Measurements from ENCODE around the gene MYO15B.

The MYO15B gene

DNA sequence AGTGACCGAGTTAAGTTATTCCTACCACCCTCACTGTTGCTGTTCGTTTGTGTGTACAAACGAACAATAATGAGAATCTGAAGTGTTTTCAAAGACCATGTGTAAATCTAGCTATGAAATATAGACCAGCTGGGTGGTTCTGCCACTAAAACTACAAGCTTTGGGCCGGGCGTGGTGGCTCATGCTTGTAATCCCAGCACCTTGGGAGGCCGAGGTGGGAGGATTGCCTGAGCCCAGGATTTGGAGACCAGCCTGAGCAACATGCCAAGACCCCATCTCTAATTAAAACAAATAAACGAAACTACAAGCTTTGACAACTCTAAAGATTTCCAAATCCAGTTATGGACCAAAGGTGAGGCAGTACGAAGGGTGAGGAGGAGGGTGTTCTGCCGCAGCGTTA, 78.4 kb downstream of the MYO15B start:
- no peak for DNase-seq (ENCODE audit: low read depth)
- peak overlapping the region; percentile 99 for H3K4me3 ChIP-seq (ENCODE audit: control insufficient read depth, low read depth, low read length)
- TF ChIP-seq, protein P1, sequence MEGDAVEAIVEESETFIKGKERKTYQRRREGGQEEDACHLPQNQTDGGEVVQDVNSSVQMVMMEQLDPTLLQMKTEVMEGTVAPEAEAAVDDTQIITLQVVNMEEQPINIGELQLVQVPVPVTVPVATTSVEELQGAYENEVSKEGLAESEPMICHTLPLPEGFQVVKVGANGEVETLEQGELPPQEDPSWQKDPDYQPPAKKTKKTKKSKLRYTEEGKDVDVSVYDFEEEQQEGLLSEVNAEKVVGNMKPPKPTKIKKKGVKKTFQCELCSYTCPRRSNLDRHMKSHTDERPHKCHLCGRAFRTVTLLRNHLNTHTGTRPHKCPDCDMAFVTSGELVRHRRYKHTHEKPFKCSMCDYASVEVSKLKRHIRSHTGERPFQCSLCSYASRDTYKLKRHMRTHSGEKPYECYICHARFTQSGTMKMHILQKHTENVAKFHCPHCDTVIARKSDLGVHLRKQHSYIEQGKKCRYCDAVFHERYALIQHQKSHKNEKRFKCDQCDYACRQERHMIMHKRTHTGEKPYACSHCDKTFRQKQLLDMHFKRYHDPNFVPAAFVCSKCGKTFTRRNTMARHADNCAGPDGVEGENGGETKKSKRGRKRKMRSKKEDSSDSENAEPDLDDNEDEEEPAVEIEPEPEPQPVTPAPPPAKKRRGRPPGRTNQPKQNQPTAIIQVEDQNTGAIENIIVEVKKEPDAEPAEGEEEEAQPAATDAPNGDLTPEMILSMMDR (conservative IDR thresholded peaks at IDR 0.05; ENCODE audit: control insufficient read depth, insufficient read depth, low read depth, low read length) = no peak

DNA sequence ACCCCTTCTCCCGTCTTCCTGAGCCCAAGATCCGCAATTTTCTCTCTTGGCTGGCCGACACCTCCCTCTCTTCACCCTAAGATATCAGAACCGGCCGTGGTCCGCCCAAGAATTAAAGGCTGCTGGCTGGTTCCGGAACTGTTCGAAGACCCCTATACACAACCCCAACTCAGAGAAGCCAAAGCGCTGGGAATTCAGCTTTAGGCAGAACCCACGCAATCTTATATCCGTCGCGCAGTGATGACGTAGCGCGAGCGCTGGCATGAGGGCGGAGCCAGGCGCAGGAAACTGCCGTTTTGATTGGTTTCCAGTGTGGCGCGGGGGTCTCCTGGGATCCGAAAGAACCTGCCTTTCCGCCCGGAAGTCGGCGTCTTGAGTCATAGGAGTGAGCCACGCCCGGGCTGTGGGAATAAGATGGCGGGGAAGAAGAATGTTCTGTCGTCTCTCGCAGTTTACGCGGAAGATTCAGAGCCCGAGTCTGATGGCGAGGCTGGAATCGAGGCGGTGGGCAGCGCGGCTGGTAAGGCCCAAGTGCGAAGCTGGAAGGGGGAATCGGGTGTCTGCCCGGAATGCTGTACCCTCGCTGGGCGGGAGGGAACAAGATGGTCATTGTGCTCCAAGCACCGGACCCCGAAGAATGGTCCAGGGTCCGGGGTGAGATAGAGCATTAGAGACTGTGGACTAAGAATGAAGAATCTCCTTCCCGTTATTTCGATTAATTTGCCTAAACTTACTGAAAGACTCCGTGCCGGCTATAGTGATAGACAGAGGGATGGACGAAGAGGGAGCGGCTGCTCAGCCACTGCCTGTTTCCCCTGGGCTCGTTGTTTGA, 79.6 kb downstream of the MYO15B start, which contains the start of the genes RECQL5 and SAP30BP:
RECQL5 (minus strand) TSS at position 196 of the 832 bp plus-strand sequence. CDS start 597 bp downstream, outside the sequence.
SAP30BP (plus strand) TSS at position 380 of the 832 bp plus-strand sequence; CDS start at position 415, 35 bp downstream.
- peak within 1 kb of the TSS; percentile 99 for H3K4me3 ChIP-seq (ENCODE audit: control insufficient read depth, low read depth, low read length)
- TF ChIP-seq, protein P1 (conservative IDR thresholded peaks at IDR 0.05; ENCODE audit: control insufficient read depth, insufficient read depth, low read depth, low read length) = no peak
- DNase-seq (ENCODE audit: low read depth) = peak; percentile 98

DNA sequence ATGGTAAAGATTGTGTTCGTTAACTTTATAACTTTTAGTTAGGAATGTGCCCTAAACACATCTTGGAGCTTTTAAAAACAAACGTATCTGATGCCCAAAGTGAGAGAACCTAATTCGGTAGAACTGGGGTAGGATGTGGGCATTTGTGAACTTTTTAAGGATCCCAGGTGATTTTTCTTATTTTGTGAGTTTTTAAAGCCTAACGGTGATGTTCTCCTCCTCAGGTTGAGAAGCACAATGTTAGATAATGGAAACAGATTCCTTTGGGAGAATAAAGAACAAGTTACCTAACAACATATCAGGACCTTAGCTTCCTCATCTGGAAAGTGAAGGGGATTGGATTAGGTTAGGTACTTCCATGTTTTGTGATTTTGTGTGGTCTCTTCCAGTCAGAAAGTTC, 80.2 kb downstream of the MYO15B start:
- no peak for DNase-seq (ENCODE audit: low read depth)
- TF ChIP-seq, protein P1 (conservative IDR thresholded peaks at IDR 0.05; ENCODE audit: control insufficient read depth, insufficient read depth, low read depth, low read length) = no peak
- peak overlapping the region; percentile 99 for H3K4me3 ChIP-seq (ENCODE audit: control insufficient read depth, low read depth, low read length)

DNA sequence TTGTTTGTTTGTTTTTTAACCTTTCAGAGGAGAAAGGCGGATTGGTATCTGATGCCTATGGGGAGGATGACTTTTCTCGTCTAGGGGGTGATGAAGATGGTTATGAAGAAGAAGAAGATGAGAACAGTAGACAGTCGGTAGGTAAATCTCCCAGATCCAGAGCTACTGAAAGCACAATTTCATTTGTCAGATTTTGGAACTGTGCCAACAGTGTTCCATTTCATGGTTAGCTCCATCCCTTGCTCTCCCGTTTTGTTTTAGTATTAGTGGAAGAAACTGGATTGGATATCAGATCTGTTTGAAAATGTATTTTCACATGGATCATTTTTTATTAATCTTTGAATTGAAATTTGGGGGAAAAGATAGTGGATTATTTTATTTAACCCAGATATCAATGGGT, 80.9 kb downstream of the MYO15B start:
- TF ChIP-seq, protein P1 (conservative IDR thresholded peaks at IDR 0.05; ENCODE audit: control insufficient read depth, insufficient read depth, low read depth, low read length) = no peak
- no peak for DNase-seq (ENCODE audit: low read depth)
- H3K4me3 ChIP-seq (ENCODE audit: control insufficient read depth, low read depth, low read length) = peak overlapping the region; percentile 99

DNA sequence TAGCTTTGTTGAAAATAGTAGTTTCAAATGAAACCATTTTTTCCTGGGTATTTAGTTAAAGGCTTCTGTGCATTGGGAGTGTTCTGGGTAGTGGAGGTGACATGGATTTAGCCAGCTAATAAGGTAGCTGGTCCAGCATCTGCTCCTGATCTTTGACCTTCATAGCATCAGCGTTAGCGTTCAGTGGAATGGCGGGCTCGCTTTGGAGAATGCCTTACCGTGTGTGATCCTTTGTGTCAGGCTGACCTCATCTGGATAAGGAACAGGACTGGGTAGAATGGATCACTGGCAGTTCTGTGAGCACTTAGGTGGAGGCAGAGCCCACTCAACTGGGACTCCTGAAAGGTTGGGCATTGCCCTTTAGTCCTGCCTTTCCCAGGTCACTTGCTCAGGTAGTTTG, 83.3 kb downstream of the MYO15B start:
- TF ChIP-seq, protein P1 (conservative IDR thresholded peaks at IDR 0.05; ENCODE audit: control insufficient read depth, insufficient read depth, low read depth, low read length) = no peak
- DNase-seq (ENCODE audit: low read depth) = no peak
- no peak overlapping the region for H3K4me3 ChIP-seq (ENCODE audit: control insufficient read depth, low read depth, low read length)

DNA sequence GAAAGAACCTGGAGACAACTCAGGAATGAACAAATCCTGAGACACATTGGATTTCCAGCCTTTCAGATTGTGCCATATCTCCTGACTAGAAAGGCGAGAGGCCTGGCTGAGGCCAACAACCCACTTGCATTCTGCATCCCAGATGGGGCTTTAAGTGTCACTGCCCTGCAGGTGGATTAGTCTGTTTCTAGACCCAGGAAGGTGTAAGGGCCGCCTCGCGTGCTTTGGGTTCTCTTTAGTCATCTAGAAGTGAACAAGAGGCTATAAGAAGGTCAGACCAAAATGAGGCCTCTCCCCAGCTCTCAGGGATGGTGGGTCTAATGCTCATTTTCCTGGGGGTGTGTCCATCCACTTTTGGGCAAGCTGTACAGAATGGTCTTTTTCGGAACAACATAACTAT, 84.4 kb downstream of the MYO15B start:
- no peak for DNase-seq (ENCODE audit: low read depth)
- no peak overlapping the region for H3K4me3 ChIP-seq (ENCODE audit: control insufficient read depth, low read depth, low read length)
- TF ChIP-seq, protein P1 (conservative IDR thresholded peaks at IDR 0.05; ENCODE audit: control insufficient read depth, insufficient read depth, low read depth, low read length) = no peak

Data from fibroblast of mammary gland (primary cell).